Fibroblast of the aortic adventitia (primary cell): ENCODE measurements around the gene ZNF43. TPM values are rescaled to one million over a fixed set of nuclear protein-coding genes. Genes with fewer than 3 reads are reported as not detected.

Experiments
- DNase-seq: peaks from one replicate; pipeline ENCODE4 v3.0.0-alpha.2; 2010; ENCODE audit warnings: low read depth
- H3K4me3 ChIP-seq: 2 replicates; pipeline ENCODE4 v1.5.1; 2011; ENCODE audit warnings: low read depth, mild to moderate bottlenecking, control low read depth, low read length, moderate library complexity
- CTCF ChIP-seq: IDR thresholded peaks from 2 replicates; pipeline ENCODE4 v1.5.1; 2011; ENCODE audit warnings: mild to moderate bottlenecking, low read length, control low read depth, inconsistent platforms; ENCODE audit not compliant: insufficient read depth
- total RNA-seq: library from RNA; depleted of rRNA; stranded (reverse); fragments of >200 nt; gene quantifications from 2 replicates; pipeline ENCODE4 v1.2.3, GENCODE V29; 2012; ENCODE audit warnings: low replicate concordance

The ZNF43 gene
- total RNA-seq, 1 donor: 13.6 TPM

DNA sequence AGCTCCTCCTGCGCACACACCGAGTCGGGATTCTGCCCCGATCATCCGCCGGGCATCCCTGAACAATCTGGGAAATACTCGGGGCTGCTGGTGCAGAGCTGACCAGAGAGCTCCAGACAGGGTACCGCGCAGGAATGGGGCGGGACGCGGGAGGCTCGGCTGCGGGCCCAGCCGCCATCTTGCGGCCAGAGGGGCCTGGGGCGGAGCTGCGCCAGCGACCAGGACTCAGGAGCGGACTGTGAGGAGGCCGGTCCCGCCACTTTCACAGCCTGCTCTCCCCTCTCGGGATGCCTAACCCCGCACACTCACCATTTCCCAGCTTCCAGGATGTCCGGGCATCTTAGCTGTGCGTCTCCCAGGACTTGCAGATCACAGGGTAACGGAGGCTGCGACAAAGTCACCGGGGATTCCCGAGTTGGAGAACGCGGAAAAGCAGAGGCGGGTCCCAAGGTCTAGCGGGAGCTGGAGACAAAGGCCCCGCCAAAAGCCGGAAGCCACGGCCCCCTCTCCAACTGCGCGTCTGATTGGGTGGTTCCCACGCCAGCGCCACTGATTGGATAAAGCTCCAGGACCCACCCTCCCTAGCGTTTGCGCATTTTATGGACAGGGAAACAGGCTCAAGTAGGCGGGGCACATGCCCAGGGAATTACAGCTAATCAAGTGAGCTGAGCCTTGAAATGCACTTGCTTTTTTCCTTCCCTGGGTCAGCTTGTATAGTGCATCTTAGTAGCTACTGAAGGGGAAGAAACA is 15.8 kb upstream of the ZNF43 start:
- DNase-seq: peak; percentile 92
- TF ChIP-seq CTCF: no peak
- H3K4me3 ChIP-seq: peak overlapping the region; percentile 98

- no peak for TF ChIP-seq CTCF
- H3K4me3 ChIP-seq: peak overlapping the region; percentile 48
- no peak for DNase-seq
Measured at GRCh38 chr19:21850656-21851255, 14.8 kb upstream of the ZNF43 start.

DNA sequence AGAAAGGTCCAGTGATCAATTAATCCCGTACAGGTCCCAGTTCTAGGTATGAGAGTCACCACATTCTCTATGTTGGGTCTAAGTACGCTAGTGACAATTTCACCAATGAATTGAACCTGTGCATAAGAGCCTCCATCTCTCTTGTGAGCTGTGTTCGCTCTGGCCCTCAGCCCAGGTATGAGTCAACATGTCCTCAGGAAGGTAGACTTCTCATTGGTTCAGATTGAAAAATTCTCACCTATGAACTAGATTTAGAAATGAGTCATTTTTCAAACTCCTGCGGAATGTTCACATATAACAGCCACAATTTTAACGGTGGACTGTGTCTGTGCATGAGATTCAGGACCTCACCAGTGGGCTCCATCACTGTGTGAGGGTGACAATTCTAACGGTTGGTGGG is 12.7 kb upstream of the ZNF43 start:
- H3K4me3 ChIP-seq: no peak overlapping the region
- no peak for TF ChIP-seq CTCF
- no peak for DNase-seq

DNA sequence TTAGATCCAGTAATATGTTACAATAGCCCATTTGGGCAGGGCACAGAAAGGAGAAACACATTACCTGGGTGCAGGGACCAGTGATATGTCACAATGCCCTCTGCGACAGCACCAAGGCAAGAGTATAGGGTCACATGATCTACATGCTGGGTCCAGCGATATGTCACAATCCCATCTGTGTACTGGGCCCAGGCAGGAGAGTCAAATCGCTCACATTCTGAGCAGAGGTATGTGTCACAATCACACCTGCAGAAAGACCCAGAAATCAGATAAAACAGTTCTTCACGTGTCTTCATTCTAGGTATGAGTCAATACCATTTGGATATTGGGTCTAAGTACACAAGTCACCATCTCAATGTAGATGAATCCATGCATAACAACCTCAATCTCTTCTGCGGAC is 7.1 kb upstream of the ZNF43 start:
- H3K4me3 ChIP-seq: no peak overlapping the region
- TF ChIP-seq CTCF: no peak
- DNase-seq: no peak

DNA sequence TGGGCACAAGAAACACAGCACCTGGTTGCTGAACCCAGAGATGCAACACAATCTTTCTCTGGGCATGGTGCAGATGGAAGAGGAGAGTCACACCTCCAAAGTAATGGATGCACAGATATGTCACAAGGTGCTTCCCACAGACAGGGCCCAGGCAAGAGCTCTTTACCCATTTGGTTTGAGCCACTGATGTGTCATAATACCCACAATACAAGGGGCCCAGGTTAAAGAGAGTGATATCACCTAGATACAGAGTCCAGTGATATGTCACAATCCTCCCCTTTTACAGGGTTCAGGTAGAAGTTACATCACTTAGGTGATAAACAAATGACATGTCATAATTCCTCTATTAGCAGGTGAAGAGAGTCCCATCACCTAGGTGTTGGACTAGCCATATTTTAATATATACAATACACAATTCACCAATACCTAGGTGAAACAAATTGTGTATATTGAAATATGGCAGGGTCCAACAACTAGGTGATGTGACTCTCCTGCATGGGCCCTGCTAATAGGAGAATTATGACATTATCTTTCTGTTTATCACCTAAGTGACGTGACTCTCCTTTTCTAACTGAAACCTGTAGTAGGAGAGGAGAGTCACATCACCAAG is 5.6 kb upstream of the ZNF43 start:
- TF ChIP-seq CTCF: no peak
- H3K4me3 ChIP-seq: no peak overlapping the region
- DNase-seq: no peak

- no peak for DNase-seq
- TF ChIP-seq CTCF: no peak
- H3K4me3 ChIP-seq: no peak overlapping the region
Measured at GRCh38 chr19:21841081-21841480, 5.1 kb upstream of the ZNF43 start.
